KMS-11 (cell line): ENCODE measurements around the gene PIEZO2.

ENCODE experiments used
- H2AFZ ChIP-seq: fragments of 200-600 bp; sonication (generic); 2 replicates; pipeline ENCODE4 v1.6.1; 2016; ENCODE audit warnings: antibody characterized with exemption, mixed run types, low read depth
- H3K27ac ChIP-seq: fragments of 200-600 bp; sonication (generic); 2 replicates; pipeline ENCODE4 v1.6.1; 2016; ENCODE audit warnings: mild to moderate bottlenecking, mixed run types
- H3K27me3 ChIP-seq: fragments of 200-600 bp; sonication (generic); 2 replicates; pipeline ENCODE4 v1.6.1; 2017; ENCODE audit warnings: mild to moderate bottlenecking, low read depth, mixed run types, moderate library complexity; ENCODE audit not compliant: insufficient read depth
- H3K36me3 ChIP-seq: fragments of 200-600 bp; sonication (generic); 2 replicates; pipeline ENCODE4 v1.6.1; 2017; ENCODE audit warnings: mild to moderate bottlenecking, mixed run types; ENCODE audit not compliant: insufficient read depth
- H3K4me1 ChIP-seq: fragments of 200-600 bp; sonication (generic); 2 replicates; pipeline ENCODE4 v1.6.1; 2016; ENCODE audit warnings: mild to moderate bottlenecking, low read depth, mixed run types; ENCODE audit not compliant: poor library complexity, severe bottlenecking
- H3K4me2 ChIP-seq: fragments of 200-600 bp; sonication (generic); 2 replicates; pipeline ENCODE4 v1.7.0; 2016; ENCODE audit warnings: mild to moderate bottlenecking, mixed run types
- H3K4me3 ChIP-seq: fragments of 200-600 bp; sonication (generic); IDR thresholded peaks from 2 replicates; pipeline ENCODE4 v1.6.1; 2017; ENCODE audit warnings: low read depth, low read length, mixed read lengths; ENCODE audit not compliant: insufficient read depth
- H3K79me2 ChIP-seq: fragments of 200-600 bp; sonication (generic); 2 replicates; pipeline ENCODE4 v1.6.1; 2016; ENCODE audit warnings: low read depth, mixed run types; ENCODE audit not compliant: insufficient read depth
- H3K9ac ChIP-seq: fragments of 200-600 bp; sonication (generic); 2 replicates; pipeline ENCODE4 v1.6.1; 2016; ENCODE audit warnings: mild to moderate bottlenecking, mixed run types
- H4K20me1 ChIP-seq: fragments of 200-600 bp; sonication (generic); 2 replicates; pipeline ENCODE4 v1.6.1; 2016; ENCODE audit warnings: mild to moderate bottlenecking, mixed run types; ENCODE audit not compliant: insufficient read depth
- TF ChIP-seq, protein P1 (sequence below): fragments of 200-600 bp; sonication (generic); conservative IDR thresholded peaks from 2 replicates; pipeline ENCODE4 v1.6.1; 2017; ENCODE audit warnings: low read depth, mild to moderate bottlenecking, antibody characterized with exemption, low read length, moderate library complexity, mixed read lengths

Gene PIEZO2

DNA sequence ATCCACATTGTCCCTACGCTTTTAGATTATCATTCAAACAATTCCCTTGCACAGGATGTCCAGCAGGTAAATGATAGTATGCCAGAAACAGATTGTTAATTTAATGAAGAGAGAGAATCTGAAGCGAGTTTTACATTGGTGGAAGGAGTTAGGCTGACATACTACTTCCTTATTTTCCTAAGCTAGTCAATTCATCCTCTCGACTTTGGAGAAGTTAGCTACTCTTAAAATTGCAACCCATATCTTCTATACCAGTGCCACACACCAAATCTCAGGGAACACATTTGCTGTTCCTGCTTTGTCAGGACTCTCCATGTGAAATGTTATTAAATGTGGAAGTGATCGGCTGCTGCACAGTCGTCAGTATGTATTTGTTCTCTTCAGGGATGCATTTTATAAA is 374.3 kb downstream of the PIEZO2 start:
- Histone ChIP-seq H3K9ac (no peak overlapping the region), H3K27me3 (no peaks in the 10 kb centered on the region)

DNA sequence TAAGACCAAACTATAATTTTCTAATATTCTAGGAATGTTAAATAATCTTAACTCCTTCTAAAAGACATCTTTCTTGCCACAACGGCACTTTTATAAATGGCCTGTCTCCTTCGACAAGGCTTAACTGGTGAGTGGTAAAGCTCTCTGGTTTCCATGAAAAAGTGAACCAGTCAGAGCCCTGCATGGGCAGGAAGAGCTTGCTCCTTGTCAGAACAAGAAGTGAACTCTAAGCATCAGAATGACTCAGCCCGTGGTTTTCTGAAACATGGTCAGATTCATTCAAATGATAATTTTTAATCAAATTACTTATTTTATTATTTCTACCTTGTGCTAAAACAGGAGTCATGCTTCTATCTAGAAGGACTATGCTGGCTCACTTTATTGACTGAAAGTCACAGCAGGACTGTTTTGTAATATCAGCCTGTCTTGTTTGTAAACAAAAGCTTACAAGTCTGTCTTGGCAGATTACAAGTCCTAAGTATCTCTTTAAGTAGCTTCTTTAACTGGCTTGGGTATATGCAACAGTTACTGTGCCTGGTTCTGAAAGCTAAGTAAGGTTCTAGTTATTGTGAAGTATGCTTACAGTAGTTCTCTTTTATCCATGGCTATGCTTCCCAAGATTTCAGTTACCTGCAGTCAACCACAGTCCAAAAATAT is 378.2 kb downstream of the PIEZO2 start:
- Histone ChIP-seq H3K9ac (no peak overlapping the region), H3K79me2 (no peaks in the 10 kb centered on the region), H4K20me1 (no peaks in the 10 kb centered on the region), H3K27ac (no peak overlapping the region), H2AFZ (no peak overlapping the region), H3K36me3 (no peaks in the 10 kb centered on the region), H3K27me3 (no peaks in the 10 kb centered on the region), H3K4me2 (no peak overlapping the region), H3K4me3 (no peak overlapping the region), H3K4me1 (peaks cover 13% of the 10 kb centered on the region)
- TF ChIP-seq, protein P1, sequence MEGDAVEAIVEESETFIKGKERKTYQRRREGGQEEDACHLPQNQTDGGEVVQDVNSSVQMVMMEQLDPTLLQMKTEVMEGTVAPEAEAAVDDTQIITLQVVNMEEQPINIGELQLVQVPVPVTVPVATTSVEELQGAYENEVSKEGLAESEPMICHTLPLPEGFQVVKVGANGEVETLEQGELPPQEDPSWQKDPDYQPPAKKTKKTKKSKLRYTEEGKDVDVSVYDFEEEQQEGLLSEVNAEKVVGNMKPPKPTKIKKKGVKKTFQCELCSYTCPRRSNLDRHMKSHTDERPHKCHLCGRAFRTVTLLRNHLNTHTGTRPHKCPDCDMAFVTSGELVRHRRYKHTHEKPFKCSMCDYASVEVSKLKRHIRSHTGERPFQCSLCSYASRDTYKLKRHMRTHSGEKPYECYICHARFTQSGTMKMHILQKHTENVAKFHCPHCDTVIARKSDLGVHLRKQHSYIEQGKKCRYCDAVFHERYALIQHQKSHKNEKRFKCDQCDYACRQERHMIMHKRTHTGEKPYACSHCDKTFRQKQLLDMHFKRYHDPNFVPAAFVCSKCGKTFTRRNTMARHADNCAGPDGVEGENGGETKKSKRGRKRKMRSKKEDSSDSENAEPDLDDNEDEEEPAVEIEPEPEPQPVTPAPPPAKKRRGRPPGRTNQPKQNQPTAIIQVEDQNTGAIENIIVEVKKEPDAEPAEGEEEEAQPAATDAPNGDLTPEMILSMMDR = no peak

More for the DNA sequence above, 374.3 kb downstream of the PIEZO2 start:
- no peak overlapping the region for H3K4me3 ChIP-seq
- no peaks in the 10 kb centered on the region for H3K36me3 ChIP-seq
- no peaks in the 10 kb centered on the region for H4K20me1 ChIP-seq
- TF ChIP-seq, protein P1 = no peak
- H3K79me2 ChIP-seq = no peaks in the 10 kb centered on the region
- no peak overlapping the region for H2AFZ ChIP-seq
- no peak overlapping the region for H3K4me2 ChIP-seq
- H3K27ac ChIP-seq = no peak overlapping the region
- peaks cover 10% of the 10 kb centered on the region for H3K4me1 ChIP-seq

DNA sequence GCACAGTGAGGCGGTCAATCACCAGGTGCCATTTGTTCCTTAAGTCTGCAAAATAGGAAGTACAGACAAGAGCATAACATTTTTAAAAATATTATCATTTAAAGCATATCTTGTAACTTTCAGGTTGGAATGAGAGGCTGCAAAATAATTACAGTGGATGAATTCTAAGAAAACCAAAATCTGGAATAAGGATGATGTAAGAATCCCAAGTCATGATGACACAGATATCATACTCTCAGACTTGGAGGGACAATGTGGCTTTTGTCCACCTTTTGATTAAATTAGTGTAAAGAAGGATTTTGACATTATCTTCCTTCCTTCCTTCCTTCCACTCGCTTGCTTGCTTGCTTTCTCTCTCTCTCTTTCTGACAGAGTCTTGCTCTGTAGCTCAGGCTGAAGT is 379.1 kb downstream of the PIEZO2 start:
- H3K36me3 ChIP-seq = no peaks in the 10 kb centered on the region
- H3K27ac ChIP-seq = no peak overlapping the region
- TF ChIP-seq, protein P1 = no peak
- H3K27me3 ChIP-seq = no peaks in the 10 kb centered on the region
- H4K20me1 ChIP-seq = no peaks in the 10 kb centered on the region
- no peak overlapping the region for H3K4me2 ChIP-seq
- H2AFZ ChIP-seq = no peak overlapping the region
- no peaks in the 10 kb centered on the region for H3K79me2 ChIP-seq
- H3K4me3 ChIP-seq = no peak overlapping the region
- H3K9ac ChIP-seq = no peak overlapping the region
- H3K4me1 ChIP-seq = peaks cover 13% of the 10 kb centered on the region

DNA sequence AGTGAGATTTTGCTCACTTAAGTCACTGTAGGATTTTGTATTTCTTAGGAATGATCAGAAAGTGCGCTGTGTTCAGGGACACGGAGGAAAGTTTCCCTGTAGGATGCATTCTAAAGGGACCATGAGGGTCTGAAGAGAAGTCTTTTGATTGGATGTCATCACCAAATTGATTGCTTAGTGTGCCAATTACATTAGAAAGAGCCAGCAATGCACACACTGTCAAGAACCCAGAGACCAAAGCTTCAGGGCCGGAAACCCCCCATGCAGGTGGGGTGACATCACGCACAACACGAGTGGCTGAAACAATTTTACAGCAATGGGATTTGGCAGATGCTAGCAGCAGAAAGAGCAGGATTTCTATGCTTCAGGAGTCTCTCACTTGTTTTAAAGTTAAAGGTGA is 381.1 kb downstream of the PIEZO2 start:
- Histone ChIP-seq H3K4me1 (peaks cover 13% of the 10 kb centered on the region), H3K36me3 (no peaks in the 10 kb centered on the region), H3K27ac (no peak overlapping the region), H4K20me1 (no peaks in the 10 kb centered on the region), H3K9ac (no peak overlapping the region), H3K27me3 (no peaks in the 10 kb centered on the region), H3K79me2 (no peaks in the 10 kb centered on the region), H2AFZ (no peak overlapping the region), H3K4me2 (no peak overlapping the region), H3K4me3 (no peak overlapping the region)
- TF ChIP-seq, protein P1 = no peak
